Measurements from ENCODE around the gene SPACA7. TPM values are rescaled to one million over a fixed set of nuclear protein-coding genes. Genes with fewer than 3 reads are reported as not detected.
"Not testable (repeated sequence)": the region's sequence is repeated elsewhere in the genome, so short reads cannot be mapped to it uniquely, and the experiment has no call there.

The SPACA7 gene
- total RNA-seq, 2 experiments from 2014 or later = not detected

- POLR2A ChIA-PET, CTCF ChIA-PET: not testable (repeated sequence)
Observed at GRCh38 chr13:112398347-112398746, 22.2 kb downstream of the SPACA7 start.

- POLR2A ChIA-PET, CTCF ChIA-PET: not testable (repeated sequence)
Observed at GRCh38 chr13:112409828-112410227, 33.7 kb downstream of the SPACA7 start.

GRCh38 chr13:112416647-112417046 is 40.5 kb downstream of the SPACA7 start:
- CTCF ChIA-PET = no interaction called here
- POLR2A ChIA-PET = no interaction called here

- ChIA-PET POLR2A (no interaction called here), CTCF (no interaction called here)
Observed at GRCh38 chr13:112417079-112417478, 40.9 kb downstream of the SPACA7 start.

- CTCF ChIA-PET = no interaction called here
- POLR2A ChIA-PET = no interaction called here
Observed at GRCh38 chr13:112424098-112424497, 47.9 kb downstream of the SPACA7 start.

- CTCF ChIA-PET = no interaction called here
- POLR2A ChIA-PET = no interaction called here
Observed at GRCh38 chr13:112428704-112429103, 52.5 kb downstream of the SPACA7 start.

GRCh38 chr13:112431734-112432133 is 55.6 kb downstream of the SPACA7 start:
- CTCF ChIA-PET = no interaction called here
- POLR2A ChIA-PET = no interaction called here

- POLR2A ChIA-PET, CTCF ChIA-PET: not testable (repeated sequence)
Observed at GRCh38 chr13:112432734-112433133, 56.6 kb downstream of the SPACA7 start.

GRCh38 chr13:112433517-112433916 is 57.4 kb downstream of the SPACA7 start:
- CTCF ChIA-PET, POLR2A ChIA-PET: not testable (repeated sequence)

- ChIA-PET POLR2A (no interaction called here), CTCF (no interaction called here)
Observed at GRCh38 chr13:112434032-112434431, 57.9 kb downstream of the SPACA7 start.

GRCh38 chr13:112434937-112435523 is 58.9 kb downstream of the SPACA7 start:
- POLR2A ChIA-PET = no interaction called here
- CTCF ChIA-PET = no interaction called here

GRCh38 chr13:112435973-112436372 is 59.8 kb downstream of the SPACA7 start:
- ChIA-PET CTCF (no interaction called here), POLR2A (no interaction called here)

GRCh38 chr13:112438094-112438493 is 61.9 kb downstream of the SPACA7 start:
- POLR2A ChIA-PET = no interaction called here
- CTCF ChIA-PET = no interaction called here

GRCh38 chr13:112438515-112438914 is 62.4 kb downstream of the SPACA7 start:
- ChIA-PET CTCF (no interaction called here), POLR2A (no interaction called here)

GRCh38 chr13:112441226-112441625 is 65.1 kb downstream of the SPACA7 start:
- ChIA-PET CTCF (no interaction called here), POLR2A (no interaction called here)

GRCh38 chr13:112441779-112442310 is 65.7 kb downstream of the SPACA7 start:
- CTCF ChIA-PET = no interaction called here
- POLR2A ChIA-PET = no interaction called here

- ChIA-PET CTCF (no interaction called here), POLR2A (no interaction called here)
Observed at GRCh38 chr13:112442483-112443090, 66.4 kb downstream of the SPACA7 start.

GRCh38 chr13:112443191-112443994 is 67.2 kb downstream of the SPACA7 start:
- POLR2A ChIA-PET = no interaction called here
- CTCF ChIA-PET = interaction anchor here (0.6 to 1.2 kb wide), 5 partner anchors 44 to 970 kb away, joined by 3 to 6 read pairs (median 4); no protein-coding TSS in a partner anchor

- POLR2A ChIA-PET = no interaction called here
Observed at GRCh38 chr13:112443995-112444311, 67.8 kb downstream of the SPACA7 start.

GRCh38 chr13:112444416-112445399 is 68.6 kb downstream of the SPACA7 start:
- ChIA-PET POLR2A (no interaction called here), CTCF (interaction anchor here (1.1 to 1.2 kb wide), 3 partner anchors 47 to 969 kb away, joined by 3 to 6 read pairs (median 4); no protein-coding TSS in a partner anchor)

More at GRCh38 chr13:112443995-112444311, 67.8 kb downstream of the SPACA7 start:
- CTCF ChIA-PET = interaction anchor here (1.1 to 1.2 kb wide), 3 partner anchors 48 to 968 kb away, joined by 3 to 6 read pairs (median 4); no protein-coding TSS in a partner anchor
